COLO668 (cell line): Measurements from ENCODE around the gene SOS2.
"Not testable (repeated sequence)": the region's sequence is repeated elsewhere in the genome, so short reads cannot be mapped to it uniquely, and the experiment has no call there.

Experiments
- DNase-seq: peaks from one replicate; lab custom pipeline; 2025; ENCODE audit not compliant: unreplicated experiment; lab: John Stamatoyannopoulos, UW

Gene SOS2

GRCh38 chr14:50228313-50228712 is 3.1 kb downstream of the SOS2 start:
- DNase-seq, result no peak

- no peak for DNase-seq
These were observed 5.4 kb downstream of the SOS2 start for GRCh38 chr14:50225974-50226297.

GRCh38 chr14:50225067-50225973 is 6.1 kb downstream of the SOS2 start:
- no peak for DNase-seq

- no peak for DNase-seq
These were observed 9.2 kb downstream of the SOS2 start for GRCh38 chr14:50222055-50222613.

- DNase-seq, result no peak
These were observed 12.9 kb downstream of the SOS2 start for GRCh38 chr14:50218501-50218900.

- no peak for DNase-seq
These were observed 16.0 kb downstream of the SOS2 start for GRCh38 chr14:50215416-50215815.

GRCh38 chr14:50213795-50214194 is 17.6 kb downstream of the SOS2 start:
- DNase-seq, result no peak

- no peak for DNase-seq
These were observed 18.7 kb downstream of the SOS2 start for GRCh38 chr14:50212726-50213125.

- peak; percentile 23 for DNase-seq
These were observed 21.3 kb downstream of the SOS2 start for GRCh38 chr14:50210074-50210473.

- no peak for DNase-seq
These were observed 32.9 kb downstream of the SOS2 start for GRCh38 chr14:50198499-50198898.

GRCh38 chr14:50191499-50191898 is 39.9 kb downstream of the SOS2 start:
- no peak for DNase-seq

GRCh38 chr14:50186107-50186506 is 45.3 kb downstream of the SOS2 start:
- DNase-seq, result no peak

- no peak for DNase-seq
These were observed 57.5 kb downstream of the SOS2 start for GRCh38 chr14:50173891-50174290.

- no peak for DNase-seq
These were observed 59.5 kb downstream of the SOS2 start for GRCh38 chr14:50171895-50172294.

- DNase-seq, result not testable (repeated sequence)
These were observed 64.0 kb downstream of the SOS2 start for GRCh38 chr14:50167381-50167780.

GRCh38 chr14:50156111-50156510 is 75.3 kb downstream of the SOS2 start:
- DNase-seq, result no peak

GRCh38 chr14:50148799-50149198 is 82.6 kb downstream of the SOS2 start:
- no peak for DNase-seq

GRCh38 chr14:50139192-50139591 is 92.2 kb downstream of the SOS2 start:
- no peak for DNase-seq

GRCh38 chr14:50127802-50128201 is 103.6 kb downstream of the SOS2 start:
- DNase-seq, result no peak

GRCh38 chr14:50123062-50123461 is 108.3 kb downstream of the SOS2 start:
- no peak for DNase-seq

- DNase-seq, result no peak
These were observed 109.1 kb downstream of the SOS2 start for GRCh38 chr14:50122291-50122690.

- DNase-seq, result no peak
These were observed 109.9 kb downstream of the SOS2 start for GRCh38 chr14:50121486-50121885.

- DNase-seq, result no peak
These were observed 113.9 kb downstream of the SOS2 start for GRCh38 chr14:50117456-50117855.
